PFSK-1 (cell line): Measurements from ENCODE around the gene FGFR2.

Experiments
- TAF1 ChIP-seq: IDR thresholded peaks from 2 replicates; pipeline ENCODE4 v1.6.1; 2012; ENCODE audit warnings: low read length, control low read depth, borderline replicate concordance; ENCODE audit not compliant: insufficient read depth
- TF ChIP-seq, protein P1 (sequence below), 2 experiments: IDR thresholded peaks; 2 replicates each; pipeline versions ENCODE4 v1.6.1 to v1.8.0; 2011 to 2012; ENCODE audit warnings: low read depth in 2 of 2, low read length in 2 of 2, control low read depth in 1 of 2, inconsistent platforms in 1 of 2, mild to moderate bottlenecking in 1 of 2, moderate library complexity in 1 of 2; ENCODE audit not compliant: insufficient read depth in 1 of 2

GRCh38 chr10:121627876-121628581 lies 29.8 kb upstream of the FGFR2 start:
- no peak for TF ChIP-seq TAF1
- TF ChIP-seq, protein P1, sequence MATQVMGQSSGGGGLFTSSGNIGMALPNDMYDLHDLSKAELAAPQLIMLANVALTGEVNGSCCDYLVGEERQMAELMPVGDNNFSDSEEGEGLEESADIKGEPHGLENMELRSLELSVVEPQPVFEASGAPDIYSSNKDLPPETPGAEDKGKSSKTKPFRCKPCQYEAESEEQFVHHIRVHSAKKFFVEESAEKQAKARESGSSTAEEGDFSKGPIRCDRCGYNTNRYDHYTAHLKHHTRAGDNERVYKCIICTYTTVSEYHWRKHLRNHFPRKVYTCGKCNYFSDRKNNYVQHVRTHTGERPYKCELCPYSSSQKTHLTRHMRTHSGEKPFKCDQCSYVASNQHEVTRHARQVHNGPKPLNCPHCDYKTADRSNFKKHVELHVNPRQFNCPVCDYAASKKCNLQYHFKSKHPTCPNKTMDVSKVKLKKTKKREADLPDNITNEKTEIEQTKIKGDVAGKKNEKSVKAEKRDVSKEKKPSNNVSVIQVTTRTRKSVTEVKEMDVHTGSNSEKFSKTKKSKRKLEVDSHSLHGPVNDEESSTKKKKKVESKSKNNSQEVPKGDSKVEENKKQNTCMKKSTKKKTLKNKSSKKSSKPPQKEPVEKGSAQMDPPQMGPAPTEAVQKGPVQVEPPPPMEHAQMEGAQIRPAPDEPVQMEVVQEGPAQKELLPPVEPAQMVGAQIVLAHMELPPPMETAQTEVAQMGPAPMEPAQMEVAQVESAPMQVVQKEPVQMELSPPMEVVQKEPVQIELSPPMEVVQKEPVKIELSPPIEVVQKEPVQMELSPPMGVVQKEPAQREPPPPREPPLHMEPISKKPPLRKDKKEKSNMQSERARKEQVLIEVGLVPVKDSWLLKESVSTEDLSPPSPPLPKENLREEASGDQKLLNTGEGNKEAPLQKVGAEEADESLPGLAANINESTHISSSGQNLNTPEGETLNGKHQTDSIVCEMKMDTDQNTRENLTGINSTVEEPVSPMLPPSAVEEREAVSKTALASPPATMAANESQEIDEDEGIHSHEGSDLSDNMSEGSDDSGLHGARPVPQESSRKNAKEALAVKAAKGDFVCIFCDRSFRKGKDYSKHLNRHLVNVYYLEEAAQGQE (IDR thresholded peaks at IDR 0.05; ENCODE audit: insufficient read depth in 1 of 2, low read depth in 2 of 2, low read length in 2 of 2), result no peak
